GM13976 (cell line): ENCODE data around the gene GARRE1.
"Not testable (repeated sequence)": the region's sequence is repeated elsewhere in the genome, so short reads cannot be mapped to it uniquely, and the experiment has no call there.

Experiments
- DNase-seq: peaks from one replicate; pipeline ENCODE4 v3.0.0; 2012; ENCODE audit warnings: low spot score
- in situ Hi-C: fragments of 300-500 bp; cut with MboI; formaldehyde crosslinking; loops from one replicate; pipeline ENCODE4 v1.12.0; 2022; ENCODE audit warnings: low sequenced_read_pairs, mixed read lengths, inconsistent platforms; ENCODE audit not compliant: unreplicated experiment
- TF ChIP-seq, protein P1 (sequence below): IDR thresholded peaks from 2 replicates; pipeline ENCODE4 v1.5.1; 2012; ENCODE audit warnings: borderline replicate concordance, mild to moderate bottlenecking; ENCODE audit not compliant: insufficient read depth; ENCODE audit errors: extremely low read depth, missing control alignments, control extremely low read depth

The GARRE1 gene

DNA sequence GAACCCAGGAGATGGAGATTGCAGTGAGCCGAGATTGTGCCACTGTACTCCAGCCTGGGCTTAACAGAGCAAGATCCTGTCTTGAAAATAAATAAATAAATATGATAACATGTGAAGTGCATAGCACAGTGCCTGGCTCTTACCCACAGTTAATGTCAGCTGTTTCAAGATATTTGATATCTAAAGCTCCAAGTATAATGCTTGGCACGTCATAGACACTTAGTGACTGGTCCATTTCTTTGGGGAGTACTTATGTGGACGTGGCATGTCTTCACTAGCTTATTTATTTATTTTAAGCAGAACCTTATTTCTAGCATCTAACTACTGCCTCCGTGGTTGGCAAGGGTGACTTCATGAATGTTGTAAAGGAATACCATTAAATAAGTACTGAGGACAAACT lies 18.8 kb downstream of the GARRE1 start:
- DNase-seq: no peak
- TF ChIP-seq, protein P1, sequence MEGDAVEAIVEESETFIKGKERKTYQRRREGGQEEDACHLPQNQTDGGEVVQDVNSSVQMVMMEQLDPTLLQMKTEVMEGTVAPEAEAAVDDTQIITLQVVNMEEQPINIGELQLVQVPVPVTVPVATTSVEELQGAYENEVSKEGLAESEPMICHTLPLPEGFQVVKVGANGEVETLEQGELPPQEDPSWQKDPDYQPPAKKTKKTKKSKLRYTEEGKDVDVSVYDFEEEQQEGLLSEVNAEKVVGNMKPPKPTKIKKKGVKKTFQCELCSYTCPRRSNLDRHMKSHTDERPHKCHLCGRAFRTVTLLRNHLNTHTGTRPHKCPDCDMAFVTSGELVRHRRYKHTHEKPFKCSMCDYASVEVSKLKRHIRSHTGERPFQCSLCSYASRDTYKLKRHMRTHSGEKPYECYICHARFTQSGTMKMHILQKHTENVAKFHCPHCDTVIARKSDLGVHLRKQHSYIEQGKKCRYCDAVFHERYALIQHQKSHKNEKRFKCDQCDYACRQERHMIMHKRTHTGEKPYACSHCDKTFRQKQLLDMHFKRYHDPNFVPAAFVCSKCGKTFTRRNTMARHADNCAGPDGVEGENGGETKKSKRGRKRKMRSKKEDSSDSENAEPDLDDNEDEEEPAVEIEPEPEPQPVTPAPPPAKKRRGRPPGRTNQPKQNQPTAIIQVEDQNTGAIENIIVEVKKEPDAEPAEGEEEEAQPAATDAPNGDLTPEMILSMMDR: no peak
- in situ Hi-C loops: no loop called here

DNA sequence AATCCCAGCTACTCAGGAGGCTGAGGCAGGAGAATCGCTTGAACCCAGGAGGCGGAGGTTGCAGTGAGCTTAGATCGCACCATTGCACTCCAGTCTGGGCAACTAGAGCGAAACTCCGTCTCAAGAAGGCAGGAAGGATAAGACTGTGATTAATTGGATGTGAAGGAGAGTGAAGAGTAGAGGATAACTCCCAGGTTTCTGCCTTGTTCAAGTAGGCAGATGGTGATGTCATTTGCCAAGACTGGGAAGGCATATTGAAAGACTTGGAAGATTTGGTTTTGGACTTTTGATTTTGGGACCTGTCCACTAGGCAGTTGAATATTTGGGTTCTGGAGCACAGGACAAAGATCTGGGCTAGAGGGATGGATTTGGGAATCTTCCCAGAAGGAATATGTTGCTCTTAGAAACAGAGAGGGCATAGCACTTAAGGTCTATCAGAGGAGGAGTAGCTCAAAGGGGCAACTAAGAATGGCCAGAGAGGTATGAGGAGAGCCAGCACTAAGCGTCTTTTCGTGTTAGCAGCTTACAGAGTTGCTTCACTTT lies 20.0 kb downstream of the GARRE1 start:
- in situ Hi-C loops: no loop called here
- TF ChIP-seq, protein P1: no peak
- no peak for DNase-seq

DNA sequence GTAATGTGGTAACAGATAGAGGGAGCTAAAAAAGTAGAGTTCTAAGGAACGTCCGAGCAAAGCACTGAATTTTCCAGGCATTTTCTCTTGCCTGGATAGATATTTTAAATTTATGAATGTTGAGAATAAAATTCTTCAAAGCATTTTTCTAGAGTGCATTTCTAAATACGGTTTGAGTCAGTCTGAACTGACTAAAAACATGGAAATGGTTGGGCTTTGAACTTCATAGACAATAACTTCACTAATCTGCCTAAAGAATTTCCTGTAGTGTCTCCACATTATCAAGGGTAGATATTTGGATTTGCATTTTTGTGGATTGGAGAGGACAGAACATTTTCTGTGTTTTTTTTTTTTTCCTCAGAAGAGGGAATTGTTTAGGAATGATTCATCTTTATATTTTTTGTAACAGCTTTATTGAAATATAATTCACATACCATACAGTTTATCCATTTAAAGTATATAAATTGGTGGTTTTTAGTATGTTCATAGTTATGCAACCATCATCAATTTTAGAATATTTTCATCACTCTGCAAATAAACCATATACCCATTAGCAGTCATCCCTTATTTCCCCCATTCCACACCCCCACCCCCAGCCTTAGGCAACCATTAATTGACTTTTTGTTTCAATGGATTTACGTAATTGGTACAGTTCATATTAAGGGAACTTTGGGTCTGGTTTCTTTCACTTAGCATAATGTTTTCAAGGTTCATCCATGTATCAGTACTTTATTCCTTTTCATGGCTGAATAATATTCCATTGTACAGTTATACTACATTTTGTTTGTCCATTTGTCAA lies 20.7 kb downstream of the GARRE1 start:
- TF ChIP-seq, protein P1: no peak
- no peak for DNase-seq
- in situ Hi-C loops: no loop called here

DNA sequence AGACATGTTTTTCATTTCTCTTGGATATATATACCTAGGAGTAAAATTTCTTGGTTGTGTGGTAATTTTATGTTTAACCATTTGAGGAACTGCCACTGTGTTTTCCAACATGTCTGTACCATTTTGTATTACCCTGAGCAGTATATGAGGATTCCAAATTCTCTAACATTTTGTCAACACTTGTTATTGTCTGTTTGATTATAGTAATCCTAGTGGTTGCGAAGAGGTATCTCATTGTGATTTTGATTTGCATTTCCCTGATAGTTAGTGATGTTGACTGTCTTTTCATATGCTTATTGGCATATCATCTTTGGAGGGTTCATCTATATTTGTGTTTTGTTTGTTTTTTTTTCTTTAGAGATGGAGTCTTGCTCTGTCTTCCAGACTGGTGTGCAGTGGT lies 21.4 kb downstream of the GARRE1 start:
- no peak for DNase-seq
- in situ Hi-C loops: no loop called here
- TF ChIP-seq, protein P1: no peak

DNA sequence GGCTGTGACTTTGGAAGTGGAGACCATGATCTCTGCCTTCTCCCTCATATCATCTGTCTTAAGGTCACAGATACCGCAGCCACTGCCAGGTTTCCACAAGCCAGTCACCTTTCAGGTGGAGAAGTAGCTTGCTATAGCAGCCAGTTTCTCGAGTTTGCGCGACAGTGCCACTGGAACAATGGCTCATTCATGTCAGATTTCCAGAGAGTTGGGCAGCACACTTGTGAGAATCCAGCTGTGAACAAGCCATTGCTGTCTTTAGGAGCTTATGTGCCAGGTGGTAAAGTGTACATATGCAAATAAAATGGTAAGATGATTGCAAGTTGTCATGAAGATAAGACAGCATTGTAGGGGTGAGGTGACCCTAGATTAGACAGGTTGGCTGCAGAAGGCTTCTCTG lies 22.3 kb downstream of the GARRE1 start:
- in situ Hi-C loops: no loop called here
- TF ChIP-seq, protein P1: no peak
- no peak for DNase-seq

DNA sequence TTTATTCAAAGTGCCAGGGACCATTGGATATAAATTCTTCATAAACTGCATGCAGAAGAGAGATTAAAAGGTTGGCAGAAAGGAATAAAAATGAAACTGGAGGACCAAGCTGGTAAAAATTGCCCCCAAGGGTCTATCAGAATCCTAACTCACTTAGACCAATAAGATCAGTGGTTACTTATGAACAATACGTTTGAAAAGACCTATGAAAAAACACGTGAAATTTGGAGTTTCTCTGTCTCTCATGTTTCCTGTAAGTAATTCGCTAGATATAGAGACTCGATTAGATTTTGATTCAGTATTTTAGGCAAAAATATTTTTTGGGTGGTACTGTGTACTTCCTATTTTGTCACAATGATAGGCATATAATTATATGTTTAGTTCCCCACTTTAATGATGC lies 22.9 kb downstream of the GARRE1 start:
- in situ Hi-C loops: no loop called here
- TF ChIP-seq, protein P1: no peak
- DNase-seq: no peak

DNA sequence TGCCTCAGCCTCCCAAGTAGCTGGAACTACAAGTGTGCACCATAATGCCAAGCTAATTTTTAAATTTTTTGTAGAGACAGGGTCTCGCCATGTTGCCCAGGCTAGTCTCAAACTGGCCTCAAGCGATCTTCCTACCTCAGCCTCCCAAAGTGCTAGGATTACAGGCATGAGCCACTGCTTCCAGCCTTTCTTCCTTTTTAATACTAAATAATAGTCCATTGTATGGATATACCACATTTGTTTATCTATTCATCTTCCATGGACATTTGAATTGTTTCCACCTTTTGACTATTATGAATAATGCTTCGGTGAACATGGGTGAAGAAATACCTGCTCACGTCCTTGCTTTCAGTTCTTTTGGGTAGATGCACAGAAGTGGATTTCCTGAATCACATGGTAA lies 24.4 kb downstream of the GARRE1 start:
- in situ Hi-C loops: no loop called here
- TF ChIP-seq, protein P1: no peak
- no peak for DNase-seq

DNA sequence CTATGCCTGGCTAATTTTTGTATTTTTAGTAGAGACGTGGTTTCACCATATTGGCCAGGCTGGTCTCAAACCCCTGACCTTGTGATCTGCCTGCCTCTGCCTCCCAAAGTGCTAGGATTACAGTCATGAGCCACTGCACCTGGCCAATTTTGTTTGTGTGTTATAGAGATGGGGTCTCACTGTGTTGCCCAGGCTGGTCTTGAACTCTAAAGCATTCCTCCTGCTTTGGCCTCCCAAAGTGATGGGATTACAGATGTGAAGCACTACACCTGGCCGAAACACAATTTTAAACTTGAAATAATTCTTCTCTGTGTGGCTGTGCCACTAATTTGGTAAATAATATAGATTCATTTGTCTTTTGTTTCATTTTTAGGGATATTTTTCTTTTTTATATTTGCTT lies 27.1 kb downstream of the GARRE1 start:
- in situ Hi-C loops, DNase-seq: not testable (repeated sequence)
